ENCODE measurements around the gene NDUFS5. TPM values are rescaled to one million over a fixed set of nuclear protein-coding genes. Genes with fewer than 3 reads are reported as not detected.

The NDUFS5 gene
- total and polyA plus RNA-seq, 5 donors from 2014 or later, result 101 to 867 (median 625) TPM

GRCh38 chr1:39084191-39084590 lies 58.0 kb downstream of the NDUFS5 start:
- Histone ChIP-seq H3K27ac (ENCODE audit: insufficient read depth, low read length, poor library complexity, severe bottlenecking) (no peak overlapping the region), H3K36me3 (ENCODE audit: control insufficient read depth, insufficient read depth, low read length) (no peaks in the 10 kb centered on the region), H3K4me1 (ENCODE audit: control insufficient read depth, insufficient read depth, low read length, poor library complexity, severe bottlenecking) (peaks cover 9% of the 10 kb centered on the region), H3K4me3 (ENCODE audit: low read depth, low read length) (no peak overlapping the region), H3K27me3 (ENCODE audit: control insufficient read depth, insufficient read depth, low read length) (peaks cover 27% of the 10 kb centered on the region), H3K9me3 (ENCODE audit: control insufficient read depth in 2 of 2, low read length in 2 of 2) (no peaks in the 10 kb centered on the region)
- ATAC-seq (ENCODE audit: low read depth in 2 of 2), result no peak
- DNase-seq, result no peak
- Mint-ChIP-seq H3K27me3 (peaks cover 37% of the 10 kb centered on the region), H3K27ac (no peak overlapping the region), H3K4me3 (no peak overlapping the region), H3K9me3 (peaks cover 0 to 2% (median 0%) of the 10 kb centered on the region in 7 donors), H3K36me3 (no peaks in the 10 kb centered on the region), H3K4me1 (peaks cover 0 to 15% (median 6%) of the 10 kb centered on the region in 4 donors)

Other genes with a start within 250 kb of the NDUFS5 start
- gene RRAGC, start 166.6 kb upstream of the NDUFS5 start, total RNA-seq, result 17.2 TPM
- 10 to 100 TPM in 1 of 4 donors, 1 to 10 TPM in 3; 6.1 to 10.5 (median 8.1) TPM for gene RRAGC, start 166.6 kb upstream of the NDUFS5 start, polyA plus RNA-seq
- gene MYCBP, start 153.0 kb upstream of the NDUFS5 start, total RNA-seq, result 8.3 TPM
- gene MYCBP, start 153.0 kb upstream of the NDUFS5 start, polyA plus RNA-seq, result 10 to 100 TPM; 60.0 to 68.6 (median 63.2) TPM
- gene GJA9, start 144.8 kb upstream of the NDUFS5 start, total RNA-seq, result not detected
- not detected for gene GJA9, start 144.8 kb upstream of the NDUFS5 start, polyA plus RNA-seq
- not detected for gene RHBDL2, start 84.5 kb upstream of the NDUFS5 start, total RNA-seq
- gene RHBDL2, start 84.5 kb upstream of the NDUFS5 start, polyA plus RNA-seq, result under 1 TPM in 2 of 4 donors, not detected in 2; 0.10 TPM
- 97.9 TPM for gene AKIRIN1, start 35.1 kb upstream of the NDUFS5 start, total RNA-seq
- gene AKIRIN1, start 35.1 kb upstream of the NDUFS5 start, polyA plus RNA-seq, result 100 to 1,000 TPM in 2 of 4 donors, 10 to 100 TPM in 2; 99.4 to 109 (median 103) TPM
- 431 TPM for gene MACF1, start 178.3 kb downstream of the NDUFS5 start, total RNA-seq
- gene MACF1, start 178.3 kb downstream of the NDUFS5 start, polyA plus RNA-seq, result 10 to 100 TPM; 21.8 to 26.9 (median 24.7) TPM